ENCODE results near the gene ANXA1. TPM values are rescaled to one million over a fixed set of nuclear protein-coding genes. Genes with fewer than 3 reads are reported as not detected.

ANXA1 gene
- total and polyA plus RNA-seq, 10 donors, result 45.5 to 123 (median 73.3) TPM

- WGBS, 5 donors, result 63 to 75% (median 72%) methylated on average over 10 of the region's 10 CpGs
- intact Hi-C loops (cut with DNase I; ENCODE audit: low total_unique reads), result no loop called here
- Histone ChIP-seq H3K4me3 (no peak overlapping the region), H3K27ac (no peak overlapping the region), H3K4me1 (peaks cover 0 to 11% (median 0%) of the 10 kb centered on the region in 6 donors), H3K9me3 (no peaks in the 10 kb centered on the region), H3K36me3 (no peaks in the 10 kb centered on the region), H3K27me3 (replicated peaks in 1 of 7) (peaks cover 0 to 10% (median 0%) of the 10 kb centered on the region in 7 donors)
- no peak for DNase-seq
- TF ChIP-seq, protein P1, sequence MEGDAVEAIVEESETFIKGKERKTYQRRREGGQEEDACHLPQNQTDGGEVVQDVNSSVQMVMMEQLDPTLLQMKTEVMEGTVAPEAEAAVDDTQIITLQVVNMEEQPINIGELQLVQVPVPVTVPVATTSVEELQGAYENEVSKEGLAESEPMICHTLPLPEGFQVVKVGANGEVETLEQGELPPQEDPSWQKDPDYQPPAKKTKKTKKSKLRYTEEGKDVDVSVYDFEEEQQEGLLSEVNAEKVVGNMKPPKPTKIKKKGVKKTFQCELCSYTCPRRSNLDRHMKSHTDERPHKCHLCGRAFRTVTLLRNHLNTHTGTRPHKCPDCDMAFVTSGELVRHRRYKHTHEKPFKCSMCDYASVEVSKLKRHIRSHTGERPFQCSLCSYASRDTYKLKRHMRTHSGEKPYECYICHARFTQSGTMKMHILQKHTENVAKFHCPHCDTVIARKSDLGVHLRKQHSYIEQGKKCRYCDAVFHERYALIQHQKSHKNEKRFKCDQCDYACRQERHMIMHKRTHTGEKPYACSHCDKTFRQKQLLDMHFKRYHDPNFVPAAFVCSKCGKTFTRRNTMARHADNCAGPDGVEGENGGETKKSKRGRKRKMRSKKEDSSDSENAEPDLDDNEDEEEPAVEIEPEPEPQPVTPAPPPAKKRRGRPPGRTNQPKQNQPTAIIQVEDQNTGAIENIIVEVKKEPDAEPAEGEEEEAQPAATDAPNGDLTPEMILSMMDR (IDR thresholded peaks at IDR 0.05 in 8 of 11, conservative IDR thresholded peaks at IDR 0.05 in 3 of 11), result no peak
- TF ChIP-seq POLR2A (IDR thresholded peaks at IDR 0.05) (no peak), POLR2AphosphoS5 (IDR thresholded peaks at IDR 0.05) (no peak)
Measured at GRCh38 chr9:73199886-73200285, 48.2 kb downstream of the ANXA1 start.

DNA sequence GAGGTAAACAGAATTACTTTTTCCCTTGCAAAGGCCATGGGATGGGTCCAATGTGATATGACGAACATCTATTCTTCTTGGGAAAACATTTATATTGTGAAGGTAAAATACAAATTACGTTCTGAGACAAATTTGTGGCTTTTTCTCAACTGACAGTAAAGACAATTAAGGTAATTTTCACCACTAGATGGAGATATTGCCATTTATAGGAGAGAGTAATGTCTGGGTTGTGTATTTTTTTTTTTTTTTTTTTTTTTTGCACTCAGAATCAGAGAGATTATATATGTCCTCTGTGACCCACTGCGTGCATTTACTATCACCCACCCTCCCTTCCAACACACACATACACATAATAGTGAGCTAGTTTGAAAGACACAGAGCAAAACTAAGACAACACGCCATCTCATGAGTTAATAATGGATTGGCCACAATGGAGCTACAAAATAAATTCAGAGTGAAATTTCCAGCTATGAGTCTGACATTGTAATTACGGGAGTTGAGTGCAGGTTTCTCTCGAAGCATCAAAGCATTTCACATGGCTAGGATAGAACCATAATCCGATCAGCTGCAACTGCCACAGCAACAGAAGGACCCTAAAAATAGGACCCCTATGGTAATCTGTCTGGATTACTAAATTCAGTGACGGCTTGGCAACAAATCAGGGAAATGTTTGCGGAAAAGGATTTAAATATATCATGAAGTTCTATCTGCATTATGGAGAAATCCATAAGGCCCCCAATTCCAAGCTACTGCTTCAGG, 49.2 kb downstream of the ANXA1 start:
- TF ChIP-seq, protein P1 (IDR thresholded peaks at IDR 0.05 in 8 of 11, conservative IDR thresholded peaks at IDR 0.05 in 3 of 11), result peak in 8 of 11 experiments; percentile 20 to 57 (median 36)
- TF ChIP-seq POLR2AphosphoS5 (IDR thresholded peaks at IDR 0.05), result no peak
- DNase-seq, result no peak
- H3K4me3 ChIP-seq, result no peak overlapping the region
- intact Hi-C loops (cut with DNase I; ENCODE audit: low total_unique reads), result no loop called here
- peaks cover 0 to 11% (median 0%) of the 10 kb centered on the region in 6 donors for H3K4me1 ChIP-seq
- WGBS, 5 donors, result 48 to 67% (median 52%) methylated on average over 9 of the region's 9 CpGs
- peaks cover 0 to 10% (median 0%) of the 10 kb centered on the region in 7 donors for H3K27me3 ChIP-seq (replicated peaks in 1 of 7)
- no peaks in the 10 kb centered on the region for H3K9me3 ChIP-seq
- no peaks in the 10 kb centered on the region for H3K36me3 ChIP-seq
- H3K27ac ChIP-seq, result no peak overlapping the region

GRCh38 chr9:73202980-73203379, 51.3 kb downstream of the ANXA1 start:
- 0 to 10% (median 0%) methylated on average over 1 of the region's 1 CpG for WGBS, 5 donors
- Histone ChIP-seq H3K36me3 (no peaks in the 10 kb centered on the region), H3K9me3 (no peaks in the 10 kb centered on the region), H3K27ac (peak overlapping the region in 1 of 8 donors; percentile 62), H3K4me1 (peaks cover 0 to 11% (median 0%) of the 10 kb centered on the region in 6 donors), H3K27me3 (replicated peaks in 1 of 7) (peaks cover 0 to 10% (median 0%) of the 10 kb centered on the region in 7 donors), H3K4me3 (no peak overlapping the region)
- no peak for DNase-seq
- intact Hi-C loops (cut with DNase I; ENCODE audit: low total_unique reads), result no loop called here
- TF ChIP-seq, protein P1 (IDR thresholded peaks at IDR 0.05 in 8 of 11, conservative IDR thresholded peaks at IDR 0.05 in 3 of 11), result no peak
- TF ChIP-seq POLR2AphosphoS5 (IDR thresholded peaks at IDR 0.05), result no peak
- TF ChIP-seq POLR2A (IDR thresholded peaks at IDR 0.05), result no peak

DNA sequence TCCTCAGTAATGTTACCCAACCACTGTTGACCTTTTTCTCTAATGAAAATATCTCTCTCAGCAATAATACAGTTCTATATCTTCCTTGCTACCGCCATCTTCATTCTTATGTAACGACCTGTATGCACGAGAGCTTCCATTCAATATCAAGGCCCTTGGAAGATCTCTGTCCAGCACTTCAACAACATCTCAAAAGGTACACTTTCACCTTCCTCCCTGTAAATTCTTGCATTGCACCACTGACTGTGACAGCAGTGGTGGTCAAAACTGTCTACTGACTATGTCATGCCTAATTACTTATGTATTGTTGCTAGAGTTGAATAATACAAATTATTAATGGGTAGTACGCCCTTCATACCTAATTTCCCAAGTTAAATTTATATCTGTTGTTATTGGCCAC, 53.3 kb downstream of the ANXA1 start:
- TF ChIP-seq, protein P1 (IDR thresholded peaks at IDR 0.05 in 8 of 11, conservative IDR thresholded peaks at IDR 0.05 in 3 of 11), result no peak
- TF ChIP-seq POLR2A (IDR thresholded peaks at IDR 0.05), result no peak
- TF ChIP-seq POLR2AphosphoS5 (IDR thresholded peaks at IDR 0.05), result no peak
- no peaks in the 10 kb centered on the region for H3K36me3 ChIP-seq
- H3K4me3 ChIP-seq, result no peak overlapping the region
- intact Hi-C loops (cut with DNase I; ENCODE audit: low total_unique reads), result no loop called here
- H3K4me1 ChIP-seq, result peaks cover 0 to 11% (median 0%) of the 10 kb centered on the region in 6 donors
- peaks cover 0 to 6% (median 0%) of the 10 kb centered on the region in 7 donors for H3K27me3 ChIP-seq (replicated peaks in 1 of 7)
- no peak overlapping the region for H3K27ac ChIP-seq
- no peak for DNase-seq
- 63 to 82% (median 69%) methylated on average over 4 of the region's 4 CpGs for WGBS, 5 donors
- no peaks in the 10 kb centered on the region for H3K9me3 ChIP-seq
